HepG2 (cell line): Measurements from ENCODE around the gene NOTCH3. TPM values are rescaled to one million over a fixed set of nuclear protein-coding genes. Genes with fewer than 3 reads are reported as not detected.

Experiments used
- E2F2 ChIP-seq: sonication (generic); formaldehyde crosslinking; IDR thresholded peaks from 2 replicates; pipeline ENCODE4 v1.4.0; 2020; ENCODE audit warnings: missing genetic modification reagents, borderline replicate concordance
- ETV6 ChIP-seq: sonication (generic); formaldehyde crosslinking; conservative IDR thresholded peaks from 2 replicates; pipeline ENCODE4 v1.4.0; 2020; ENCODE audit warnings: missing genetic modification reagents
- FOSL2 ChIP-seq: sonication (generic); formaldehyde crosslinking; IDR thresholded peaks from 2 replicates; pipeline ENCODE4 v1.4.0; 2020; ENCODE audit warnings: missing genetic modification reagents
- KDM4B ChIP-seq: sonication (generic); formaldehyde crosslinking; IDR thresholded peaks from 2 replicates; pipeline ENCODE4 v1.4.0; 2020; ENCODE audit warnings: missing genetic modification reagents
- KLF15 ChIP-seq: sonication (generic); formaldehyde crosslinking; IDR thresholded peaks from 2 replicates; pipeline ENCODE4 v1.8.1; 2023; ENCODE audit warnings: borderline replicate concordance, mild to moderate bottlenecking, inconsistent platforms, missing genetic modification reagents, mixed read lengths
- KMT2B ChIP-seq: IDR thresholded peaks from 2 replicates; pipeline ENCODE4 v1.6.1; 2016; ENCODE audit warnings: missing genetic modification reagents, missing compliant biosample characterization
- MLX ChIP-seq: IDR thresholded peaks from 2 replicates; pipeline ENCODE4 v1.6.1; 2016
- NFE2L2 ChIP-seq: fragments of 150-350 bp; IDR thresholded peaks from 2 replicates; pipeline ENCODE4 v1.6.1; 2014; ENCODE audit warnings: low read length
- NR2C2 ChIP-seq: sonication (generic); formaldehyde crosslinking; IDR thresholded peaks from 2 replicates; pipeline ENCODE4 v1.4.0; 2020; ENCODE audit warnings: missing genetic modification reagents, mild to moderate bottlenecking, moderate library complexity, borderline replicate concordance
- POLR2A ChIP-seq, 2 experiments: IDR thresholded peaks; 2 replicates each; pipeline ENCODE4 v1.6.1; 2011; ENCODE audit warnings: low read depth in 2 of 2, low read length in 2 of 2, mild to moderate bottlenecking in 1 of 2, moderate library complexity in 1 of 2; ENCODE audit not compliant: insufficient read depth in 1 of 2
- PRDM4 ChIP-seq: sonication (generic); formaldehyde crosslinking; IDR thresholded peaks from 2 replicates; pipeline ENCODE4 v1.9.0; 2021; ENCODE audit warnings: missing genetic modification reagents, borderline replicate concordance
- SRY ChIP-seq: sonication (generic); formaldehyde crosslinking; IDR thresholded peaks from 2 replicates; pipeline ENCODE4 v1.8.0; 2022; ENCODE audit warnings: mild to moderate bottlenecking, missing genetic modification reagents
- U2AF1 ChIP-seq: fragments of 200-400 bp; formaldehyde crosslinking; optimal IDR thresholded peaks from 2 replicates; pipeline ENCODE3; 2017; ENCODE audit warnings: mild to moderate bottlenecking, low read depth, low read length
- ZNF263 ChIP-seq: sonication (generic); formaldehyde crosslinking; IDR thresholded peaks from 2 replicates; pipeline ENCODE4 v1.4.0; 2020; ENCODE audit warnings: missing genetic modification reagents
- ZNF276 ChIP-seq: sonication (generic); formaldehyde crosslinking; IDR thresholded peaks from 2 replicates; pipeline ENCODE4 v1.4.0; 2020; ENCODE audit warnings: mild to moderate bottlenecking, low read depth, missing genetic modification reagents
- ZNF335 ChIP-seq: sonication (generic); formaldehyde crosslinking; IDR thresholded peaks from 2 replicates; pipeline ENCODE4 v1.4.0; 2020; ENCODE audit warnings: missing genetic modification reagents
- ZNF354B ChIP-seq: sonication (generic); formaldehyde crosslinking; IDR thresholded peaks from 2 replicates; pipeline ENCODE4 v1.8.0; 2022; ENCODE audit warnings: mild to moderate bottlenecking, missing genetic modification reagents
- ZNF552 ChIP-seq: sonication (generic); formaldehyde crosslinking; IDR thresholded peaks from 2 replicates; pipeline ENCODE4 v1.9.0; 2022; ENCODE audit warnings: missing genetic modification reagents, mild to moderate bottlenecking, borderline replicate concordance
- ZNF572 ChIP-seq: sonication (generic); formaldehyde crosslinking; IDR thresholded peaks from 2 replicates; pipeline ENCODE4 v1.5.1; 2020; ENCODE audit warnings: mild to moderate bottlenecking, missing genetic modification reagents
- ZNF776 ChIP-seq: sonication (generic); formaldehyde crosslinking; IDR thresholded peaks from 2 replicates; pipeline ENCODE4 v1.4.0; 2020; ENCODE audit warnings: mild to moderate bottlenecking, missing genetic modification reagents
- ZNF878 ChIP-seq: sonication (generic); formaldehyde crosslinking; IDR thresholded peaks from 2 replicates; pipeline ENCODE4 v1.8.1; 2023; ENCODE audit warnings: mild to moderate bottlenecking, missing genetic modification reagents, moderate library complexity
- ZSCAN25 ChIP-seq: sonication (generic); formaldehyde crosslinking; IDR thresholded peaks from 2 replicates; pipeline ENCODE4 v1.8.0; 2022; ENCODE audit warnings: mild to moderate bottlenecking, missing genetic modification reagents
- ZSCAN31 ChIP-seq: sonication (generic); formaldehyde crosslinking; IDR thresholded peaks from 2 replicates; pipeline ENCODE4 v1.5.0; 2020; ENCODE audit warnings: low read depth, mild to moderate bottlenecking, missing genetic modification reagents
- polyA plus RNA-seq, 8 experiments: library from polyadenylated mRNA; depleted of rRNA in 3 of 8; stranded (reverse) in 7 of 8; unstranded in 1 of 8; fragments of >200 nt; fragmentation: Illumina TruSeq in 4 of 8; extraction: Trizol in 4 of 8; gene quantifications; 2 replicates each; pipeline versions ENCODE4 v1.2.1 to v1.2.3, GENCODE V29; 2011 to 2016; ENCODE audit warnings: low read depth in 4 of 8, missing spikeins in 1 of 8, mixed read lengths in 1 of 8; ENCODE audit not compliant: insufficient read depth in 1 of 8
- total RNA-seq, 5 experiments: library from RNA; depleted of rRNA; stranded (reverse); fragments of >200 nt; fragmentation: Illumina TruSeq; extraction: Trizol; gene quantifications; 2 replicates each; pipeline ENCODE4 v1.2.3, GENCODE V29; 2016; ENCODE audit warnings: low read depth in 1 of 5
- TF ChIP-seq, protein P1 (sequence below): sonication (generic); formaldehyde crosslinking; IDR thresholded peaks from 2 replicates; pipeline ENCODE4 v1.4.0; 2020; ENCODE audit warnings: mild to moderate bottlenecking, missing genetic modification reagents

NOTCH3 gene
- total and polyA plus RNA-seq, 2 of the 13 experiments (the other 11 are each of a cell fraction or from before 2014, with no cell fraction given), result 0.09 to 0.28 TPM

DNA sequence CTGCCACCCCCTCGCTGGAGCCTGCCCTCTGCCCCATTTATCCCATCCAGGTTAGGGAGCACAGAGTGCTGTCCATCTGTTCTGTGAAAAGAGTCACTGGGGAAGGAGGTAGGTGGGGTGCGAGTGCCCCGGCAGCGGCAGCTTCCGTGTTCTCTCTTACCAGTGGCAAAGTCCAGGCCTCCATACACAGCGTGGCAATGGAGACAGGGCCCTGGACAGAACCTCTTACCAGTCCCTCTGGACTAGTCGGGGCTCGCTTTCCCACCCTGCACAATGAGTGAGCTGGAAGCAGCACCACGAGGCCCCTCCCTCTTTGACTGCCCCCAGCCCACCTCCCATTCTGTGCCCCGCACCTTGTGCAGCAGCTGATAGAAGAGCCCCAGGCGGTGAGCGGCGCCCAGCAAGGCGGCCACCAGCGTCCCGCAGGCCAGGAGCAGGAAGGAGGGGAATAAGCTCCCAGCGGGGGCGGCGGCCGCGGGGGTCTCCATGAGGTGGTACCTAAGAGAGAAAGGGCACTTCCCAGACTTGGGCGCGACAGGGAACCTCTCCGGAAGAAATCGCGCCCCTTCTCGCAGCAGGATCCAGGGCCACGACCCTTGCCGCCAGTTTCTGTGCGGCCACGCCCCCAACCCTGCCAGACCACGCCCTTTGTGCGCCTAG is 76.1 kb downstream of the NOTCH3 start (continued):
- TF ChIP-seq ZNF276, result no peak
- TF ChIP-seq SRY (CRISPR knock-in tag), result peak; percentile 62; the same call in 1 of the 2 replicates
- no peak for TF ChIP-seq FOSL2
- no peak for TF ChIP-seq ZNF776 (CRISPR knock-in tag)
- TF ChIP-seq ZNF263 (CRISPR knock-in tag), result no peak
- TF ChIP-seq ZNF354B, result no peak
- TF ChIP-seq, protein P1, sequence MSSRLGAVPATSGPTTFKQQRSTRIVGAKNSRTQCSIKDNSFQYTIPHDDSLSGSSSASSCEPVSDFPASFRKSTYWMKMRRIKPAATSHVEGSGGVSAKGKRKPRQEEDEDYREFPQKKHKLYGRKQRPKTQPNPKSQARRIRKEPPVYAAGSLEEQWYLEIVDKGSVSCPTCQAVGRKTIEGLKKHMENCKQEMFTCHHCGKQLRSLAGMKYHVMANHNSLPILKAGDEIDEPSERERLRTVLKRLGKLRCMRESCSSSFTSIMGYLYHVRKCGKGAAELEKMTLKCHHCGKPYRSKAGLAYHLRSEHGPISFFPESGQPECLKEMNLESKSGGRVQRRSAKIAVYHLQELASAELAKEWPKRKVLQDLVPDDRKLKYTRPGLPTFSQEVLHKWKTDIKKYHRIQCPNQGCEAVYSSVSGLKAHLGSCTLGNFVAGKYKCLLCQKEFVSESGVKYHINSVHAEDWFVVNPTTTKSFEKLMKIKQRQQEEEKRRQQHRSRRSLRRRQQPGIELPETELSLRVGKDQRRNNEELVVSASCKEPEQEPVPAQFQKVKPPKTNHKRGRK (CRISPR knock-in tag), result no peak
- TF ChIP-seq ZNF878, result 0 out of 2 replicates have a peak, but pooled peaks have one; percentile 14
- TF ChIP-seq E2F2 (CRISPR knock-in tag), result no peak
- 0 out of 2 replicates have a peak, but pooled peaks have one; percentile 79 for TF ChIP-seq ZSCAN31 (CRISPR knock-in tag)
- no peak for TF ChIP-seq MLX (CRISPR knock-in tag)
- TF ChIP-seq ETV6, result no peak
- 0 out of 2 replicates have a peak, but pooled peaks have one; percentile 47 for TF ChIP-seq ZSCAN25 (CRISPR knock-in tag)
- TF ChIP-seq NR2C2 (CRISPR knock-in tag), result no peak
- TF ChIP-seq KMT2B (CRISPR knock-in tag), result no peak
- TF ChIP-seq NFE2L2, result no peak
- TF ChIP-seq KDM4B (CRISPR knock-in tag), result no peak
- TF ChIP-seq PRDM4 (CRISPR knock-in tag), result no peak
- TF ChIP-seq ZNF572, result peak; percentile 50; the same call in 1 of the 2 replicates
- TF ChIP-seq U2AF1, result peak; percentile 30
- TF ChIP-seq POLR2A (IDR thresholded peaks at IDR 0.05; ENCODE audit: insufficient read depth in 1 of 2, low read depth in 2 of 2, low read length in 2 of 2), result peak in 1 of 2 experiments; percentile 5; a peak in 1 of 4 replicates
- no peak for TF ChIP-seq ZNF335
- TF ChIP-seq KLF15, result no peak
- no peak for TF ChIP-seq ZNF552 (CRISPR knock-in tag)
